Measurements from ENCODE around the gene CCR7. TPM values are rescaled to one million over a fixed set of nuclear protein-coding genes. Genes with fewer than 3 reads are reported as not detected.

The CCR7 gene
- total and polyA plus RNA-seq, 2 of the 4 experiments (the other 2 are of a cell fraction): 0.14 to 0.36 TPM

GRCh38 chr17:40561294-40561870, 3.9 kb downstream of the CCR7 start:
- no TSS peak for BruUV-seq (replicated peaks)
- H3K4me3 ChIP-seq (ENCODE audit: insufficient read depth, low read depth, low read length): no peak overlapping the region
- H2BK20ac ChIP-seq (ENCODE audit: low read depth, low read length): 0 out of 2 replicates have a peak overlapping the region, but pooled peaks have one; percentile 5
- no peaks in the 10 kb centered on the region for H3K36me3 ChIP-seq (ENCODE audit: control insufficient read depth, insufficient read depth, low read length)
- peaks cover 28% of the 10 kb centered on the region for H3K4me1 ChIP-seq (ENCODE audit: control insufficient read depth, insufficient read depth, low read length)
- H3K14ac ChIP-seq (replicated peaks; ENCODE audit: low read depth, low read length): no peak overlapping the region
- WGBS, 2 experiments (ENCODE audit: extremely low coverage in 2 of 2, insufficient read length in 1 of 2): 100% methylated on average over 1 of the region's 3 CpGs; no CpG with 5 or more reads in 1 of the 2 experiments
- peak overlapping the region; percentile 38; the same call in 2 of the 3 replicates for H2BK15ac ChIP-seq (ENCODE audit: low read depth, low read length)
- POLR2A ChIA-PET (ENCODE audit: unreplicated experiment): no interaction called here
- H3K27me3 ChIP-seq (ENCODE audit: control insufficient read depth, insufficient read depth, low read length): peaks cover 29% of the 10 kb centered on the region
- H2AK9ac ChIP-seq (replicated peaks; ENCODE audit: low read depth, low read length, poor library complexity): no peak overlapping the region
- H2BK5ac ChIP-seq (ENCODE audit: low read depth, low read length, poor library complexity, severe bottlenecking): no peak overlapping the region
- no peak for DNase-seq
- no peak overlapping the region for H3K9ac ChIP-seq (ENCODE audit: low read depth, low read length)
- dilution Hi-C loops (cut with HindIII; ENCODE audit: low sequenced_read_pairs, unreplicated experiment): no loop called here
- no peaks in the 10 kb centered on the region for H4K20me1 ChIP-seq (ENCODE audit: insufficient read depth, low read length)
- no peak overlapping the region for H3K4me2 ChIP-seq (ENCODE audit: low read depth, low read length)
- H2BK120ac ChIP-seq (ENCODE audit: low read depth, low read length): 0 out of 2 replicates have a peak overlapping the region, but pooled peaks have one; percentile 6
- no peak overlapping the region for H3K18ac ChIP-seq (ENCODE audit: low read depth, low read length)
- no peak for ATAC-seq (ENCODE audit: low read depth)
- no peaks in the 10 kb centered on the region for H3K9me3 ChIP-seq (ENCODE audit: control insufficient read depth, insufficient read depth, low read length)
- intact Hi-C loops (cut with micrococcal nuclease): no loop called here
- H2AK5ac ChIP-seq (ENCODE audit: low read depth, low read length): peak overlapping the region; percentile 63
- no peak overlapping the region for H3K56ac ChIP-seq (ENCODE audit: extremely low read depth, insufficient read depth, low read length)
- H3K79me1 ChIP-seq (ENCODE audit: low read depth in 1 of 2, low read length in 2 of 2): no peaks in the 10 kb centered on the region; a peak in 1 of 4 replicates
- H3K9me1 ChIP-seq (ENCODE audit: insufficient read depth, low read length): no peaks in the 10 kb centered on the region
- H3K23ac ChIP-seq (ENCODE audit: low read depth, low read length): 0 out of 2 replicates have a peak overlapping the region, but pooled peaks have one; percentile 40
- peak overlapping the region; percentile 55 for H2AFZ ChIP-seq (replicated peaks; ENCODE audit: low read length, poor library complexity)
- TF ChIP-seq RFX5 (IDR thresholded peaks at IDR 0.05; ENCODE audit: low read depth, low read length): no peak
- TF ChIP-seq USF2 (IDR thresholded peaks at IDR 0.05; ENCODE audit: low read depth, low read length): no peak
- TF ChIP-seq FOS (IDR thresholded peaks at IDR 0.05; ENCODE audit: low read depth, low read length): no peak
- TF ChIP-seq MAFK (IDR thresholded peaks at IDR 0.05; ENCODE audit: low read depth, low read length): no peak
- H4K5ac ChIP-seq (ENCODE audit: low read depth, low read length): no peak overlapping the region
- H3K4ac ChIP-seq (ENCODE audit: low read depth, low read length): no peak overlapping the region
- CTCF ChIA-PET: interaction anchor here (1.5 to 3.2 kb wide), 3 partner anchors 29 to 144 kb away, joined by 9 to 43 read pairs (median 9); partner anchors contain the start of gene TOP2A
- no peak overlapping the region for H3K27ac ChIP-seq (ENCODE audit: insufficient read depth, low read length)
- in situ Hi-C loops (cut with MboI; ENCODE audit: low sequenced_read_pairs): no loop called here
- peak overlapping the region; percentile 82 to 89; a peak in 3 of 4 replicates for H4K8ac ChIP-seq (ENCODE audit: low read depth in 2 of 2, low read length in 2 of 2)
- H4K91ac ChIP-seq (ENCODE audit: insufficient read depth, low read depth, low read length): no peak overlapping the region

Measured in IMR-90 (cell line).